ENCODE measurements around the gene NAA38.

Gene NAA38

GRCh38 chr17:7852919-7853690 lies 4.3 kb downstream of the NAA38 start:
- no peak for DNase-seq

- DNase-seq, result no peak
Observed at GRCh38 chr17:7852262-7852670, 5.1 kb downstream of the NAA38 start.

- DNase-seq, result peak; percentile 81
Observed at GRCh38 chr17:7851438-7852261, 5.7 kb downstream of the NAA38 start.

GRCh38 chr17:7850701-7851437 lies 6.5 kb downstream of the NAA38 start:
- no peak for DNase-seq

GRCh38 chr17:7849751-7850504 lies 7.4 kb downstream of the NAA38 start:
- no peak for DNase-seq

GRCh38 chr17:7849130-7849750 lies 8.1 kb downstream of the NAA38 start:
- no peak for DNase-seq

- no peak for DNase-seq
Observed at GRCh38 chr17:7848739-7849129, 8.6 kb downstream of the NAA38 start.

GRCh38 chr17:7848131-7848579 lies 9.2 kb downstream of the NAA38 start:
- DNase-seq, result no peak

- no peak for DNase-seq
Observed at GRCh38 chr17:7846765-7847661, 10.3 kb downstream of the NAA38 start.

- DNase-seq, result no peak
Observed at GRCh38 chr17:7846063-7846735, 11.2 kb downstream of the NAA38 start.

GRCh38 chr17:7845359-7846062 lies 11.8 kb downstream of the NAA38 start:
- no peak for DNase-seq

GRCh38 chr17:7844292-7845154 lies 12.8 kb downstream of the NAA38 start:
- DNase-seq, result peak; percentile 92

GRCh38 chr17:7843536-7844291 lies 13.6 kb downstream of the NAA38 start:
- DNase-seq, result peak; percentile 80

GRCh38 chr17:7843257-7843535 lies 14.2 kb downstream of the NAA38 start:
- DNase-seq, result no peak

GRCh38 chr17:7842380-7843256 lies 14.7 kb downstream of the NAA38 start:
- peak; percentile 95 for DNase-seq

- DNase-seq, result peak; percentile 90
Observed at GRCh38 chr17:7841915-7842379, 15.4 kb downstream of the NAA38 start.
